Esophagus squamous epithelium (tissue), 5 donors: ENCODE data around the gene CIB4. TPM values are rescaled to one million over a fixed set of nuclear protein-coding genes. Genes with fewer than 3 reads are reported as not detected.

Experiments used
- DNase-seq: peaks from one replicate; lab custom pipeline; 2025; lab: John Stamatoyannopoulos, UW
- H3K27ac ChIP-seq, 4 donors: fragments of 200-600 bp; sonication (generic); one replicate each; pipeline ENCODE4 v1.5.1; 2016 to 2019; ENCODE audit warnings: mild to moderate bottlenecking in 1 of 4
- H3K27me3 ChIP-seq, 4 donors: fragments of 200-600 bp; sonication (generic); 1 replicate in 3 of 4; 2 replicates in 1 of 4; pipeline versions ENCODE4 v1.5.1 to v1.6.0; 2017 to 2021; ENCODE audit warnings: antibody characterized with exemption in 1 of 4
- H3K36me3 ChIP-seq, 3 donors: fragments of 200-600 bp; sonication (generic); one replicate each; pipeline ENCODE4 v1.5.1; 2016 to 2019
- H3K4me1 ChIP-seq, 3 donors: fragments of 200-600 bp; sonication (generic); one replicate each; pipeline ENCODE4 v1.5.1; 2017 to 2019
- H3K4me3 ChIP-seq, 4 donors: fragments of 200-600 bp; sonication (generic); 1 replicate in 3 of 4; 2 replicates in 1 of 4; pipeline ENCODE4 v1.5.1; 2016 to 2019; ENCODE audit warnings: mild to moderate bottlenecking in 2 of 4, moderate library complexity in 1 of 4
- H3K9me3 ChIP-seq, 3 donors: fragments of 200-600 bp; sonication (generic); one replicate each; pipeline ENCODE4 v1.5.1; 2016 to 2019
- POLR2A ChIP-seq, 4 donors: fragments of 450-650 bp; IDR thresholded peaks; one replicate each; pipeline ENCODE4 v1.6.1; 2017; ENCODE audit warnings: antibody characterized with exemption in 4 of 4, mild to moderate bottlenecking in 4 of 4, moderate library complexity in 3 of 4
- WGBS, 2 donors: methylation state at CpG; one replicate each; pipeline ENCODE4 v1.1.5; 2018; 5-methylcytosine and 5-hydroxymethylcytosine counted together
- intact Hi-C: fragments of 100-400 bp; cut with DNase I; formaldehyde crosslinking; loops from one replicate; pipeline ENCODE4 v1.15.0; 2022
- total RNA-seq, 4 donors: library from RNA; depleted of rRNA; stranded (reverse); fragments of >200 nt; gene quantifications; one replicate each; pipeline ENCODE4 v1.1.0, GENCODE V29; 2016
- TF ChIP-seq, protein P1 (sequence below), 6 experiments: fragments of 450-650 bp in 4 of 6; fragments of 200-600 bp in 2 of 6; sonication (generic) in 2 of 6; IDR thresholded peaks; one replicate each; pipeline ENCODE4 v1.5.1; 2016 to 2019; ENCODE audit warnings: antibody characterized with exemption in 6 of 6, mild to moderate bottlenecking in 4 of 6, moderate library complexity in 4 of 6
- donor health status: DM: yes; HTN: yes; CAD: no.

CIB4 gene
- total RNA-seq, 4 donors from 2014 or later = 0.57 TPM; not detected in 3

DNA sequence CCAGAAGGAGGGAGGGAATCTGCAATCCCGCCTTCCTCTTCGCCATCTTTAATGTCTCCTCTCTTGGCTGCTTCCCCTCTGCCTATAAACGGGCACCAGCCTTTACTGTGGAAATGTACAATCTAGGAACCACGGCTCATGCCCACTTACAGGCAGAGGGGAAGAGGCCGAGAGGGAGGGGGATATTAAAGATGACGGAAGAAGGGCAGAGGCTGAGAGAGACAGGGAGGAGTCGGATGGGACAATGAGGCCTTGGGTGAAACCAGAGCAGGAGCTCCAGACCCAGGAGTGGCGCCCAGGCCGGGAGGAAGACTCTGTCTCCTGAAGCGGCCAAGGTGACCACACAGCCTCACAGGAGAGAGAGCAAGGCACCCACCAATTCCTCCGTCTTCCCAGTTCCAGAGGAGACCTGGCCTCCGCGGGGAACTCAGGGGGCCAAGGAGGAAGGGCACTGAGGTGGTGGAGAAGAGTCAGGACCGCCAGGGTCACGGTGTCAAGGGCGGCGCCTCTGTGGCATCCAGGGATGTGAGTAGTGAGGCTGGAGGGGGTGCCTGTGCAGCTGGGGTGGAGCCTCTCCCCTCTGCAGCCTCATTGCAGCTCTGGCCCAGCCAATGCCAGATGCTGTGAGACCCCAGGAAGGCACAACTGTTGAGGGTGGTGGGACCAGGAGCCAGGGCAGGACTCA lies 67.8 kb downstream of the CIB4 start:
- intact Hi-C loops = no loop called here
- Histone ChIP-seq H3K27ac (no peak overlapping the region), H3K9me3 (no peaks in the 10 kb centered on the region), H3K4me1 (peaks cover 0 to 17% (median 6%) of the 10 kb centered on the region in 3 donors), H3K27me3 (peaks cover 0 to 58% (median 0%) of the 10 kb centered on the region in 4 donors), H3K36me3 (no peaks in the 10 kb centered on the region), H3K4me3 (no peak overlapping the region)
- no peak for DNase-seq
- WGBS, 2 donors = 86% methylated on average over 12 to 15 of the region's 17 CpGs
- TF ChIP-seq, protein P1, sequence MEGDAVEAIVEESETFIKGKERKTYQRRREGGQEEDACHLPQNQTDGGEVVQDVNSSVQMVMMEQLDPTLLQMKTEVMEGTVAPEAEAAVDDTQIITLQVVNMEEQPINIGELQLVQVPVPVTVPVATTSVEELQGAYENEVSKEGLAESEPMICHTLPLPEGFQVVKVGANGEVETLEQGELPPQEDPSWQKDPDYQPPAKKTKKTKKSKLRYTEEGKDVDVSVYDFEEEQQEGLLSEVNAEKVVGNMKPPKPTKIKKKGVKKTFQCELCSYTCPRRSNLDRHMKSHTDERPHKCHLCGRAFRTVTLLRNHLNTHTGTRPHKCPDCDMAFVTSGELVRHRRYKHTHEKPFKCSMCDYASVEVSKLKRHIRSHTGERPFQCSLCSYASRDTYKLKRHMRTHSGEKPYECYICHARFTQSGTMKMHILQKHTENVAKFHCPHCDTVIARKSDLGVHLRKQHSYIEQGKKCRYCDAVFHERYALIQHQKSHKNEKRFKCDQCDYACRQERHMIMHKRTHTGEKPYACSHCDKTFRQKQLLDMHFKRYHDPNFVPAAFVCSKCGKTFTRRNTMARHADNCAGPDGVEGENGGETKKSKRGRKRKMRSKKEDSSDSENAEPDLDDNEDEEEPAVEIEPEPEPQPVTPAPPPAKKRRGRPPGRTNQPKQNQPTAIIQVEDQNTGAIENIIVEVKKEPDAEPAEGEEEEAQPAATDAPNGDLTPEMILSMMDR (IDR thresholded peaks at IDR 0.05) = no peak
- TF ChIP-seq POLR2A (IDR thresholded peaks at IDR 0.05) = no peak

DNA sequence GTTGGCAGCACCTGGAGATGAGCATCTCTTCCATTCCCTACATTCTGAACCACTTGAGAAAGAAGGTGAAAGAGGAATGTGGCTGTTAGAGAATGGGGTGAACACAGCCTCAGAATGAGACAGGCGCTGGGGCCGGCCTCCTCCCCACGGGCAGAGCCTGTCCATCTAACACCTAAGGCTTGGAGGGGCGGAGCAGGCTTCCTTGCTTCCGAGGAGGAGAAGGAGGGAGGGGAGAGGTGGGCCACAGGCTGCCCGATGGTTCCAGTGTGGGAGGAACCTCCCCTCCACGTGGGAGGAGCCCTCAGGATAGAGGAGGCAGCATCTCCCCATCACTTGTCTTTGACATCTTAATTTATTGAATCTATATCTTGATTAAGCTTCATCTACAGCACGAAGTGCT lies 68.6 kb downstream of the CIB4 start:
- Histone ChIP-seq H3K27ac (no peak overlapping the region), H3K4me1 (peaks cover 0 to 13% (median 6%) of the 10 kb centered on the region in 3 donors), H3K4me3 (no peak overlapping the region), H3K36me3 (no peaks in the 10 kb centered on the region), H3K9me3 (no peaks in the 10 kb centered on the region), H3K27me3 (peaks cover 0 to 58% (median 0%) of the 10 kb centered on the region in 4 donors)
- 25 to 44% methylated on average over 2 to 8 of the region's 8 CpGs for WGBS, 2 donors
- no peak for TF ChIP-seq POLR2A (IDR thresholded peaks at IDR 0.05)
- TF ChIP-seq, protein P1 (IDR thresholded peaks at IDR 0.05) = no peak
- DNase-seq = no peak
- intact Hi-C loops = no loop called here

DNA sequence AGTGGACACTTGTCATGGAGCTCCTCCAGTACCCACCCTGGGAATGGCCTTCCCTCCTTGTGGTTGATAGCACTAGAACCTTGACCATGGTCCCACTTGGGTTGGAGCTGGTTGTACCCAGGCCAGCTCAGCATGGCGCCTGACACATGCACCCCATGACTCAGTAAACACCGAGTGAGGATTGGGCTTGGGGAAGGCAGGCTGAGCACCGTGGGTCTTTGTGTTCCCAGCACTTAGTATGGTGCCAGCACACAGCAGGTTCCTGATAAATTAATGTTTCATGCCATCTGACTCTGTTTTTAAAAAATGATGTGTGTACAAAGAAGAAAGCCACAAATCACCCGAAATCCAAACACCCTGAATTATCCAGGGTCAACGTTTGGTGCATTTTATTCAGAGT lies 69.8 kb downstream of the CIB4 start:
- Histone ChIP-seq H3K36me3 (no peaks in the 10 kb centered on the region), H3K4me3 (no peak overlapping the region), H3K27me3 (peaks cover 0 to 58% (median 0%) of the 10 kb centered on the region in 4 donors), H3K4me1 (peaks cover 0 to under 1% (median 0%) of the 10 kb centered on the region in 3 donors), H3K27ac (no peak overlapping the region), H3K9me3 (no peaks in the 10 kb centered on the region)
- 51 to 64% methylated on average over 4 to 5 of the region's 5 CpGs for WGBS, 2 donors
- DNase-seq = no peak
- TF ChIP-seq, protein P1 (IDR thresholded peaks at IDR 0.05) = no peak
- no peak for TF ChIP-seq POLR2A (IDR thresholded peaks at IDR 0.05)
- intact Hi-C loops = no loop called here

- DNase-seq = no peak
- no peak for TF ChIP-seq POLR2A (IDR thresholded peaks at IDR 0.05)
- TF ChIP-seq, protein P1 (IDR thresholded peaks at IDR 0.05) = no peak
- intact Hi-C loops = no loop called here
- Histone ChIP-seq H3K27me3 (peaks cover 0 to 66% (median 0%) of the 10 kb centered on the region in 4 donors), H3K4me3 (no peak overlapping the region), H3K4me1 (no peaks in the 10 kb centered on the region), H3K36me3 (no peaks in the 10 kb centered on the region), H3K27ac (no peak overlapping the region), H3K9me3 (no peaks in the 10 kb centered on the region)
- 65% methylated on average over 5 to 8 of the region's 8 CpGs for WGBS, 2 donors
Measured at GRCh38 chr2:26570083-26570430, 71.1 kb downstream of the CIB4 start.

- no peak for TF ChIP-seq POLR2A (IDR thresholded peaks at IDR 0.05)
- TF ChIP-seq, protein P1 (IDR thresholded peaks at IDR 0.05) = no peak
- Histone ChIP-seq H3K27ac (no peak overlapping the region), H3K4me3 (no peak overlapping the region), H3K27me3 (peaks cover 0 to 71% (median 0%) of the 10 kb centered on the region in 4 donors), H3K36me3 (no peaks in the 10 kb centered on the region), H3K9me3 (no peaks in the 10 kb centered on the region), H3K4me1 (no peaks in the 10 kb centered on the region)
- 86 to 92% methylated on average over 9 of the region's 12 CpGs for WGBS, 2 donors
- DNase-seq = no peak
- intact Hi-C loops = no loop called here
Measured at GRCh38 chr2:26569216-26570082, 71.7 kb downstream of the CIB4 start.
